Measurements from ENCODE around the gene C3orf52. TPM values are rescaled to one million over a fixed set of nuclear protein-coding genes. Genes with fewer than 3 reads are reported as not detected.

Gene C3orf52
- total and polyA plus RNA-seq, 2 donors (not counting 1 experiment from before 2014, with no cell fraction given): 0.18 to 3.9 TPM

DNA sequence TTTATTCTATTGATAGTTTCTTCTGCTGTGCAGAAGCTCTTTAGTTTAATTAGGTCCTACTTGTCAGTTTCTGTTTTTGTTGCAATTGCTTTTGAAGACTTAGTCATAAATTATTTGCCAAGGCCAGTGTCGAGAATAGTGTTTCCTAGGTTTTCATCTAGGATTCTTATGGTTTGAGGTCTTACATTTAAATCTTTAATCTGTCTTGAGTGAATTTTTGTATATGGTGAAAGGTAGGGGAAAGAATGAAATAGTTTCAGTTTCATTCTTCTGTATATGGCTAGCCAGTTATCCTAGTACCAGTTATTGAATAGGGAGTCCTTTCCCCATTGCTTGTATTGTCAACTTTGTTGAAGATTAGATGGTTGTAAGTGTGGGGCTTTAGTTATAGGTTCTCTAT lies 57.5 kb downstream of the C3orf52 start:
- DNase-seq (no peak), ATAC-seq (ENCODE audit: low read depth) (no peak)
- 33% methylated on average over 1 of the region's 1 CpG for WGBS (ENCODE audit: insufficient coverage)
- Histone ChIP-seq H3K36me3 (replicated peaks in 1 of 2; ENCODE audit: control extremely low read depth in 1 of 2, control insufficient read depth in 1 of 2, extremely low read depth in 1 of 2, insufficient read depth in 2 of 2, low read length in 1 of 2) (no peaks in the 10 kb centered on the region), H3K4me2 (replicated peaks; ENCODE audit: low read depth, low read length, poor library complexity, severe bottlenecking) (no peak overlapping the region), H3K4me3 (ENCODE audit: control extremely low read depth in 1 of 5, extremely low read depth in 1 of 5, insufficient read depth in 1 of 5, low read depth in 2 of 5, low read length in 4 of 5) (no peak overlapping the region), H3K27ac (ENCODE audit: low read length in 2 of 2) (no peak overlapping the region), H4K20me1 (ENCODE audit: control insufficient read depth, insufficient read depth, low read length, poor library complexity, severe bottlenecking) (no peaks in the 10 kb centered on the region), H3K9me3 (ENCODE audit: control extremely low read depth in 1 of 3, control insufficient read depth in 2 of 3, insufficient read depth in 1 of 3, low read length in 2 of 3) (peaks cover 0 to 16% (median 6%) of the 10 kb centered on the region in 3 donors), H3K79me2 (ENCODE audit: control insufficient read depth, insufficient read depth, low read length) (no peaks in the 10 kb centered on the region), H3K27me3 (replicated peaks in 1 of 4; ENCODE audit: control extremely low read depth in 1 of 4, control insufficient read depth in 3 of 4, insufficient read depth in 4 of 4, low read length in 3 of 4) (no peaks in the 10 kb centered on the region), H2AFZ (ENCODE audit: insufficient read depth, low read depth, low read length, poor library complexity, severe bottlenecking) (no peak overlapping the region), H3K9ac (ENCODE audit: low read length) (no peak overlapping the region), H3K4me1 (ENCODE audit: control insufficient read depth in 2 of 2, insufficient read depth in 2 of 2, low read length in 2 of 2) (no peaks in the 10 kb centered on the region)
- TF ChIP-seq, protein P1, sequence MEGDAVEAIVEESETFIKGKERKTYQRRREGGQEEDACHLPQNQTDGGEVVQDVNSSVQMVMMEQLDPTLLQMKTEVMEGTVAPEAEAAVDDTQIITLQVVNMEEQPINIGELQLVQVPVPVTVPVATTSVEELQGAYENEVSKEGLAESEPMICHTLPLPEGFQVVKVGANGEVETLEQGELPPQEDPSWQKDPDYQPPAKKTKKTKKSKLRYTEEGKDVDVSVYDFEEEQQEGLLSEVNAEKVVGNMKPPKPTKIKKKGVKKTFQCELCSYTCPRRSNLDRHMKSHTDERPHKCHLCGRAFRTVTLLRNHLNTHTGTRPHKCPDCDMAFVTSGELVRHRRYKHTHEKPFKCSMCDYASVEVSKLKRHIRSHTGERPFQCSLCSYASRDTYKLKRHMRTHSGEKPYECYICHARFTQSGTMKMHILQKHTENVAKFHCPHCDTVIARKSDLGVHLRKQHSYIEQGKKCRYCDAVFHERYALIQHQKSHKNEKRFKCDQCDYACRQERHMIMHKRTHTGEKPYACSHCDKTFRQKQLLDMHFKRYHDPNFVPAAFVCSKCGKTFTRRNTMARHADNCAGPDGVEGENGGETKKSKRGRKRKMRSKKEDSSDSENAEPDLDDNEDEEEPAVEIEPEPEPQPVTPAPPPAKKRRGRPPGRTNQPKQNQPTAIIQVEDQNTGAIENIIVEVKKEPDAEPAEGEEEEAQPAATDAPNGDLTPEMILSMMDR (IDR thresholded peaks at IDR 0.05): no peak
- TF ChIP-seq EZH2 (IDR thresholded peaks at IDR 0.05; ENCODE audit: borderline replicate concordance, insufficient read depth, low read depth, low read length, poor library complexity, severe bottlenecking): no peak
- ChIA-PET CTCF (no interaction called here), POLR2A (no interaction called here)
- Mint-ChIP-seq H3K4me3 (peak overlapping the region; percentile 32), H3K27me3 (no peaks in the 10 kb centered on the region), H3K27ac (peak overlapping the region; percentile 17), H3K4me1 (peaks cover 8% of the 10 kb centered on the region), H3K9me3 (ENCODE audit: insufficient read depth) (peaks cover 16% of the 10 kb centered on the region)
- intact Hi-C loops (cut with micrococcal nuclease): no loop called here

DNA sequence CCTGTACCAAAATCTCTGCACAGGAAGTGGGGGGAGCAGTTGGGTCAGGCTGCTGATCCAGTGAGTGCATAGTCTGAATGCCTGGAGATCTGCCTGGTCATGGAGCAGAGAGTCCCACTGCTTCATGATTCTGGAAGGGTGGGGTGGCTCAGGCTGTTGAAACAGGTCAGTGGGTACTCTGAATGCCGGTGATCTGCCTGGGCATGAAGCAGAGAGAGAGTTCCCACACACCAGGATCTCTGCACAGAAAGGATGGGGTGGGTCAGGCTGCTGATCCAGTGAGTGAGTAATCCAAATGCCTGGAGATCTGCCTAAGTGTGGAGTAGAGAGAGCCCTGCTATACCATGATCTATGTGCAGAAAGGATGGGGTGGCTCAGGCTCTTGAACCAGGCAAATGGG lies 62.9 kb downstream of the C3orf52 start:
- H3K4me2 ChIP-seq (replicated peaks; ENCODE audit: low read depth, low read length, poor library complexity, severe bottlenecking): no peak overlapping the region
- POLR2A ChIA-PET: no interaction called here
- H3K79me2 ChIP-seq (ENCODE audit: control insufficient read depth, insufficient read depth, low read length): no peaks in the 10 kb centered on the region
- peaks cover 14% of the 10 kb centered on the region for H3K9me3 Mint-ChIP-seq (ENCODE audit: insufficient read depth)
- WGBS (ENCODE audit: insufficient coverage): 83% methylated on average over 1 of the region's 1 CpG
- ATAC-seq (ENCODE audit: low read depth) (no peak), DNase-seq (no peak)
- no peak overlapping the region for H3K9ac ChIP-seq (ENCODE audit: low read length)
- TF ChIP-seq EZH2 (IDR thresholded peaks at IDR 0.05; ENCODE audit: borderline replicate concordance, insufficient read depth, low read depth, low read length, poor library complexity, severe bottlenecking): no peak
- TF ChIP-seq, protein P1 (IDR thresholded peaks at IDR 0.05): no peak
- no peak overlapping the region for H3K27ac Mint-ChIP-seq
- H2AFZ ChIP-seq (ENCODE audit: insufficient read depth, low read depth, low read length, poor library complexity, severe bottlenecking): no peak overlapping the region
- no peaks in the 10 kb centered on the region for H3K27me3 Mint-ChIP-seq
- no peak overlapping the region for H3K4me3 Mint-ChIP-seq
- intact Hi-C loops (cut with micrococcal nuclease): no loop called here
- no peaks in the 10 kb centered on the region for H3K27me3 ChIP-seq (replicated peaks in 1 of 4; ENCODE audit: control extremely low read depth in 1 of 4, control insufficient read depth in 3 of 4, insufficient read depth in 4 of 4, low read length in 3 of 4)
- H3K4me3 ChIP-seq (ENCODE audit: control extremely low read depth in 1 of 5, extremely low read depth in 1 of 5, insufficient read depth in 1 of 5, low read depth in 2 of 5, low read length in 4 of 5): no peak overlapping the region
- H3K36me3 ChIP-seq (replicated peaks in 1 of 2; ENCODE audit: control extremely low read depth in 1 of 2, control insufficient read depth in 1 of 2, extremely low read depth in 1 of 2, insufficient read depth in 2 of 2, low read length in 1 of 2): no peaks in the 10 kb centered on the region
- H3K9me3 ChIP-seq (ENCODE audit: control extremely low read depth in 1 of 3, control insufficient read depth in 2 of 3, insufficient read depth in 1 of 3, low read length in 2 of 3): peaks cover 0 to 16% (median 16%) of the 10 kb centered on the region in 3 donors
- H3K27ac ChIP-seq (ENCODE audit: low read length in 2 of 2): no peak overlapping the region
- CTCF ChIA-PET: interaction anchor here (0.6 kb wide), 1 partner anchor 170 kb away, joined by 3 read pairs; no protein-coding TSS in a partner anchor
- H3K4me1 Mint-ChIP-seq: no peaks in the 10 kb centered on the region
- H4K20me1 ChIP-seq (ENCODE audit: control insufficient read depth, insufficient read depth, low read length, poor library complexity, severe bottlenecking): no peaks in the 10 kb centered on the region
- no peaks in the 10 kb centered on the region for H3K4me1 ChIP-seq (ENCODE audit: control insufficient read depth in 2 of 2, insufficient read depth in 2 of 2, low read length in 2 of 2)

Data from B cell (primary cell).